Measurements from ENCODE around the gene FUBP3.
"Not testable (repeated sequence)": the region's sequence is repeated elsewhere in the genome, so short reads cannot be mapped to it uniquely, and the experiment has no call there.

Gene FUBP3

DNA sequence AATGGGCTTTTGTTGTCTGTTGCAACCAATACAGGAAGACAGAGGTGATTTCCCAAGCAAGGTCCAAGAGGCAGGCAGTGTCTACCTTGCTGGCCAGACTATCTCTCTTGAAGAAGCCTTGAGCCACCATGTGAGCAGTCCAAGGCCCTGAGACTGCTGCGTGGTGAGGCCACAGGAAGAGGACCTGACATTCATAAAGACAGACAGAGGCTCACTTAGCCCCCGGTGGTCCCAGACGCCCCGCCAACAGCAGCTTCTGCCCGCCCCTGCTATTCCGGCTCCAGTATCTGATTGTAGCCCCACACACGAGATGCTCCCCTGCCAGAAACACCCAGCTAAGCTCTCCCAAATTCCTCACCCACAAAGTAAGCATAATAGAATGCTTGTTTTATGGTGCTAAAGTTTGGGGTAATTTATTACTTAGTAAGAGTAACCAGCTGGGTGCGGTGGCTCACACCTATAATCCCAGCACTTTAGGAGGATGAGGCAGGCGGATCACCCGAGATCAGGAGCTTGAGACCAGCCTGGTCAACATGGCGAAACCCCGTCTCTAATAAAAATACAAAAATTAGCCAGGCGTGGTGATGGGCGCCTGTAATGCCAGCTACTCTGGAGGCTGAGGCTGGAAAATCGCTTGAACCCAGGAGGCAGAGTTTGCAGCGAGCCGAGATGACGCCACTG is 22.8 kb upstream of the FUBP3 start:
- H3K27ac ChIP-seq (ENCODE audit: low read length), result no peak overlapping the region

GRCh38 chr9:130557077-130557468 is 22.3 kb upstream of the FUBP3 start:
- Histone ChIP-seq H3K9me2 (replicated peaks; ENCODE audit: insufficient read depth, low read length) (no peaks in the 10 kb centered on the region), H3K36me3 (replicated peaks; ENCODE audit: insufficient read depth, low read length) (no peaks in the 10 kb centered on the region)

More for the DNA sequence above, 22.8 kb upstream of the FUBP3 start:
- no peaks in the 10 kb centered on the region for H3K79me2 ChIP-seq (ENCODE audit: low read length)
- no peaks in the 10 kb centered on the region for H3F3A ChIP-seq (ENCODE audit: insufficient read depth, low read length)
- no peak overlapping the region for H3K4me2 ChIP-seq (ENCODE audit: low read depth, low read length)
- no peak overlapping the region for H2AFZ ChIP-seq (ENCODE audit: low read length)
- no peaks in the 10 kb centered on the region for H3K36me3 ChIP-seq (replicated peaks; ENCODE audit: insufficient read depth, low read length)
- no peak overlapping the region for H3K4me3 ChIP-seq (ENCODE audit: low read length)
- no peaks in the 10 kb centered on the region for H3K9me3 ChIP-seq (replicated peaks; ENCODE audit: insufficient read depth, low read length)
- no peak for DNase-seq
- H3K9ac ChIP-seq (ENCODE audit: low read length), result no peak overlapping the region
- no peaks in the 10 kb centered on the region for H3K4me1 ChIP-seq (ENCODE audit: low read length)
- peaks cover 87% of the 10 kb centered on the region for H3K27me3 ChIP-seq (replicated peaks; ENCODE audit: insufficient read depth, low read length)
- no peaks in the 10 kb centered on the region for H4K20me1 ChIP-seq (ENCODE audit: insufficient read depth, low read length)
- no peaks in the 10 kb centered on the region for H3K9me2 ChIP-seq (replicated peaks; ENCODE audit: insufficient read depth, low read length)
- TF ChIP-seq EZH2phosphoT487 (IDR thresholded peaks at IDR 0.05; ENCODE audit: low read length) (no peak), EZH2 (optimal IDR thresholded peaks at IDR 0.05; ENCODE audit: low read depth, low read length) (no peak)
- TF ChIP-seq, protein P1, sequence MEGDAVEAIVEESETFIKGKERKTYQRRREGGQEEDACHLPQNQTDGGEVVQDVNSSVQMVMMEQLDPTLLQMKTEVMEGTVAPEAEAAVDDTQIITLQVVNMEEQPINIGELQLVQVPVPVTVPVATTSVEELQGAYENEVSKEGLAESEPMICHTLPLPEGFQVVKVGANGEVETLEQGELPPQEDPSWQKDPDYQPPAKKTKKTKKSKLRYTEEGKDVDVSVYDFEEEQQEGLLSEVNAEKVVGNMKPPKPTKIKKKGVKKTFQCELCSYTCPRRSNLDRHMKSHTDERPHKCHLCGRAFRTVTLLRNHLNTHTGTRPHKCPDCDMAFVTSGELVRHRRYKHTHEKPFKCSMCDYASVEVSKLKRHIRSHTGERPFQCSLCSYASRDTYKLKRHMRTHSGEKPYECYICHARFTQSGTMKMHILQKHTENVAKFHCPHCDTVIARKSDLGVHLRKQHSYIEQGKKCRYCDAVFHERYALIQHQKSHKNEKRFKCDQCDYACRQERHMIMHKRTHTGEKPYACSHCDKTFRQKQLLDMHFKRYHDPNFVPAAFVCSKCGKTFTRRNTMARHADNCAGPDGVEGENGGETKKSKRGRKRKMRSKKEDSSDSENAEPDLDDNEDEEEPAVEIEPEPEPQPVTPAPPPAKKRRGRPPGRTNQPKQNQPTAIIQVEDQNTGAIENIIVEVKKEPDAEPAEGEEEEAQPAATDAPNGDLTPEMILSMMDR (IDR thresholded peaks at IDR 0.05; ENCODE audit: low read length), result no peak

GRCh38 chr9:130561056-130561455 is 18.3 kb upstream of the FUBP3 start:
- Histone ChIP-seq H4K20me1 (ENCODE audit: insufficient read depth, low read length) (no peaks in the 10 kb centered on the region), H2AFZ (ENCODE audit: low read length) (no peak overlapping the region), H3F3A (ENCODE audit: insufficient read depth, low read length) (no peaks in the 10 kb centered on the region), H3K4me1 (ENCODE audit: low read length) (no peaks in the 10 kb centered on the region), H3K9ac (ENCODE audit: low read length) (no peak overlapping the region), H3K36me3 (replicated peaks; ENCODE audit: insufficient read depth, low read length) (no peaks in the 10 kb centered on the region), H3K27me3 (replicated peaks; ENCODE audit: insufficient read depth, low read length) (peaks cover 82% of the 10 kb centered on the region), H3K9me2 (replicated peaks; ENCODE audit: insufficient read depth, low read length) (no peaks in the 10 kb centered on the region), H3K79me2 (ENCODE audit: low read length) (no peaks in the 10 kb centered on the region), H3K27ac (ENCODE audit: low read length) (no peak overlapping the region), H3K4me3 (ENCODE audit: low read length) (no peak overlapping the region), H3K4me2 (ENCODE audit: low read depth, low read length) (no peak overlapping the region), H3K9me3 (replicated peaks; ENCODE audit: insufficient read depth, low read length) (no peaks in the 10 kb centered on the region)
- DNase-seq, result no peak
- TF ChIP-seq EZH2 (optimal IDR thresholded peaks at IDR 0.05; ENCODE audit: low read depth, low read length), result no peak
- TF ChIP-seq, protein P1 (IDR thresholded peaks at IDR 0.05; ENCODE audit: low read length), result no peak
- TF ChIP-seq EZH2phosphoT487 (IDR thresholded peaks at IDR 0.05; ENCODE audit: low read length), result no peak

More at GRCh38 chr9:130557077-130557468, 22.3 kb upstream of the FUBP3 start:
- DNase-seq, result no peak
- H3K27ac ChIP-seq (ENCODE audit: low read length), result no peak overlapping the region
- no peak overlapping the region for H2AFZ ChIP-seq (ENCODE audit: low read length)
- H3K4me1 ChIP-seq (ENCODE audit: low read length), result no peaks in the 10 kb centered on the region
- TF ChIP-seq EZH2phosphoT487 (IDR thresholded peaks at IDR 0.05; ENCODE audit: low read length) (no peak), EZH2 (optimal IDR thresholded peaks at IDR 0.05; ENCODE audit: low read depth, low read length) (no peak)
- TF ChIP-seq, protein P1 (IDR thresholded peaks at IDR 0.05; ENCODE audit: low read length), result no peak
- H3K9ac ChIP-seq (ENCODE audit: low read length), result no peak overlapping the region
- H3F3A ChIP-seq (ENCODE audit: insufficient read depth, low read length), result no peaks in the 10 kb centered on the region
- peaks cover 83% of the 10 kb centered on the region for H3K27me3 ChIP-seq (replicated peaks; ENCODE audit: insufficient read depth, low read length)
- no peaks in the 10 kb centered on the region for H3K9me3 ChIP-seq (replicated peaks; ENCODE audit: insufficient read depth, low read length)
- H3K4me3 ChIP-seq (ENCODE audit: low read length), result no peak overlapping the region
- no peaks in the 10 kb centered on the region for H3K79me2 ChIP-seq (ENCODE audit: low read length)
- H3K4me2 ChIP-seq (ENCODE audit: low read depth, low read length), result no peak overlapping the region
- no peaks in the 10 kb centered on the region for H4K20me1 ChIP-seq (ENCODE audit: insufficient read depth, low read length)

- H3K4me2 ChIP-seq (ENCODE audit: low read depth, low read length); H3K9me3 ChIP-seq (replicated peaks; ENCODE audit: insufficient read depth, low read length); H3K27ac ChIP-seq (ENCODE audit: low read length); H3K79me2 ChIP-seq (ENCODE audit: low read length); H3K4me1 ChIP-seq (ENCODE audit: low read length); H2AFZ ChIP-seq (ENCODE audit: low read length); H3K9me2 ChIP-seq (replicated peaks; ENCODE audit: insufficient read depth, low read length); H3K9ac ChIP-seq (ENCODE audit: low read length); DNase-seq; H3F3A ChIP-seq (ENCODE audit: insufficient read depth, low read length); H4K20me1 ChIP-seq (ENCODE audit: insufficient read depth, low read length); H3K36me3 ChIP-seq (replicated peaks; ENCODE audit: insufficient read depth, low read length); H3K4me3 ChIP-seq (ENCODE audit: low read length): not testable (repeated sequence)
- peaks cover 78% of the 10 kb centered on the region for H3K27me3 ChIP-seq (replicated peaks; ENCODE audit: insufficient read depth, low read length)
Observed at GRCh38 chr9:130562525-130562924, 16.9 kb upstream of the FUBP3 start.

All from MM.1S (cell line).